ENCODE data around the gene MBD3.
"Not testable (repeated sequence)": the region's sequence is repeated elsewhere in the genome, so short reads cannot be mapped to it uniquely, and the experiment has no call there.

Gene MBD3

DNA sequence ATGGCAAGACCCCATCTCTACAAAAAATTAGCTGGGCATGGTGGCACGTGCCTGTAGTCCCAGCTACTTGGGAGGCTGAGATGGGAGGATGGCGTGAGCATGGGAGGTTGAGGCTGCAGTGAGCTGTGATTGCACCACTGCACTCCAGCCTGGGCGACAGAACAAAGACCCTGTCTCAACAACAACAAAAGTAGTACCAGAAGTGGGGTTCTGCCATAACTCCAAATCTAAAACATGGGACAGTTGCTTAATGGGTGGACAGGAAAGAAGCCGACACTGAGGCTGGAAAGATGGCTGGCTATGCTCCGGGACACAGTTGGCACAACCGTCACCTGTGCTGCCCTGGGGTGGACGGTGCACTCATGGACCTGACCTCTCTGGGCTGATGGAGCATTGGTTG is 57.0 kb downstream of the MBD3 start:
- not testable (repeated sequence) for H3K4me3 Mint-ChIP-seq; H3K27ac Mint-ChIP-seq; H3K4me1 Mint-ChIP-seq; H3K9me3 Mint-ChIP-seq; DNase-seq; H3K36me3 Mint-ChIP-seq (ENCODE audit: low read depth); ATAC-seq
- peaks cover 34% of the 10 kb centered on the region for H3K27me3 Mint-ChIP-seq

DNA sequence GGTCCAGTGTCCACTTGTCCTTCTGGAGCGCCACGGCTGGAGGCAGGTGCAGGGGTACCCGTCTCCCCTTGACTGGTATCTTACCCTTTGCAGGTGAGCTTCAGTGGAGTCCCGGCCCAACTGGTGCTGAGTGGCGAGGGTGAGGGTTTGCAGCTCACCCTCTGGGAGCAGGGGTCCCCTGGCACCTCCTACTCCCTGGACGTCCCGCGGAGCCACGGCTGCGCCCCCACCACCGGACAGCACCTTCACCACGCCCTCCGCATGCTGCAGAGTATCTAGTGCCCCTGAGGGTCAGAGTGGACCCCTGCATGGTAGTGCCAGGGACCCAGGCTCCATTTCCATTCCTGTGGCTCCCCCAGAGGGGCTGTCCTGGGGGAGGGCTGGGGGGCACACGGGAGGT is 57.7 kb downstream of the MBD3 start:
- no peaks in the 10 kb centered on the region for H3K9me3 Mint-ChIP-seq

DNA sequence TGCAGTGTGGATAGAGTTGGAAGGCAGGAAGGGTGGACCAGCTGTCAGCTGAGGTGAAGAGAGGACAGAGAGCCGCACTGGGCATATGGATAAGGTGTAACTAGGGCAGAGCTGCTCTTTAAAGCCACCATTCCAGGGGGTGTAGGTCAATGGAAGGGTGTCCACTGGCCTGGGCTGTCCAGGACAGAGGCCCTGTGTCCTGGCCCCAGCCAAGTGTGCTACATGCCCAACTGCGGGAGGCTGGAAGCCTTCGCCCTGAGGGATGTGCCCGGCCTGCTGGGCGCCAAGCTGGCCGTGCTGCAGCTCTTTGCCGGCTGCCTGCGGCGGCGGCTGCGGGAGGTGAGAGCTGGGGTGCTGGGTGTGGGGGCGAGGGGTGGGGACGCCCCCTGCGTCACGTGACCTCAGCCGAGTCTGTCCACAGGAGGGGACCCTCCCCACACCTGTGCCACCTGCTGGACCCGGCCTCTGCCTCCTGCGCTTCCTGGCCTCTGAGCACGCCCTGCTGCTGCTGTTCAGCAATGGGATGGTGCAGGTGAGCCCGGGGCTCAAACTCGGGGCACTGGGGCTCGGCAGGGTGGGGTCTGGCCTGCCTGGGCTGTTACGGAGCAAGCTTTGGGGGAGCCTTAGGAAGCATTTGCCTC is 59.0 kb downstream of the MBD3 start:
- H3K36me3 Mint-ChIP-seq (ENCODE audit: low read depth) = no peaks in the 10 kb centered on the region
- H3K9me3 Mint-ChIP-seq = no peaks in the 10 kb centered on the region
- no peak overlapping the region for H3K4me3 Mint-ChIP-seq
- DNase-seq = no peak
- H3K4me1 Mint-ChIP-seq = no peaks in the 10 kb centered on the region
- no peak overlapping the region for H3K27ac Mint-ChIP-seq
- ATAC-seq = no peak
- H3K27me3 Mint-ChIP-seq = peaks cover 23% of the 10 kb centered on the region

More for the DNA sequence above, 57.7 kb downstream of the MBD3 start:
- Mint-ChIP-seq H3K27me3 (peaks cover 27% of the 10 kb centered on the region), H3K36me3 (ENCODE audit: low read depth) (no peaks in the 10 kb centered on the region), H3K4me1 (no peaks in the 10 kb centered on the region), H3K4me3 (no peak overlapping the region), H3K27ac (no peak overlapping the region)
- ATAC-seq = no peak
- DNase-seq = no peak

DNA sequence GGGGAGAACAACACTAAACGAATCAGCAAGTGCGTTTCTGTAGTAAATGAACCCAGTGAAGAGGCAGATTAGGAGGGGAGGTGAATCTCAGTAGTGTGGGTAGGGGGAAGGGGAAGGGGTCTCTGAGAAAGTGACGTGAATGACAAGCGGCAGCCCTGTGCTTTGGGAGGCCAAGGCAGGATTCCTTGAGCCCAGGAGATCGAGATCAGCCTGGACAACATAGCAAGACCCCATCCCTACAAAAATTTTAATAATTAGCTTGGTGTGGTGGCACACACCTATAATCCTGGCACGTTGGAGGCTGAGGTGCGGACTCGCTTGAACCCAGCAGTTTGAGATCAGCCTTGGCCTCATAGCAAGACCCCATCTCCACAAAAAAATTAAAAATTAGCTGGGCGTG is 60.7 kb downstream of the MBD3 start:
- ATAC-seq (no peak), DNase-seq (no peak)
- Mint-ChIP-seq H3K36me3 (ENCODE audit: low read depth) (no peaks in the 10 kb centered on the region), H3K27me3 (peaks cover 25% of the 10 kb centered on the region), H3K27ac (no peak overlapping the region), H3K9me3 (no peaks in the 10 kb centered on the region), H3K4me3 (no peak overlapping the region), H3K4me1 (no peaks in the 10 kb centered on the region)

DNA sequence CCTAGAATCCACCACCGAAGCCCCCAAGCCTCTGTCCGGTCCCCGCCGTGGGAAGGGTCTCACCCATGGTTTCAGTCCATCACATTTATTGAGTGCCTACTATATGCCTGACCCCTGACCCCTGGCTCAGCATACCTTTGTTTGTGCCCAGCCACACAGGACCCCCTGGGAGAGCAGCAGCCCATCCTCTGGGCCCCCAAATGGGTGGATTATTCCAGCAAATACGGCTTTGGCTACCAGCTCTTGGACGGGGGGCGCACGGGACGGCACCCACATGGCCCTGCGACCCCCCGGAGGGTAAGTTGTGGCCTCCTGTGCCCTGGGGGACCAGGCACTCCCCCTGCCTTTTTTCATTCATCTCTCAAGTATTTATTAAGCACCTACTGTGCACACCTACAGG is 61.1 kb downstream of the MBD3 start:
- no peak for DNase-seq
- Mint-ChIP-seq H3K27me3 (peaks cover 26% of the 10 kb centered on the region), H3K4me1 (no peaks in the 10 kb centered on the region), H3K9me3 (no peaks in the 10 kb centered on the region), H3K27ac (no peak overlapping the region), H3K4me3 (no peak overlapping the region), H3K36me3 (ENCODE audit: low read depth) (no peaks in the 10 kb centered on the region)
- ATAC-seq = no peak

DNA sequence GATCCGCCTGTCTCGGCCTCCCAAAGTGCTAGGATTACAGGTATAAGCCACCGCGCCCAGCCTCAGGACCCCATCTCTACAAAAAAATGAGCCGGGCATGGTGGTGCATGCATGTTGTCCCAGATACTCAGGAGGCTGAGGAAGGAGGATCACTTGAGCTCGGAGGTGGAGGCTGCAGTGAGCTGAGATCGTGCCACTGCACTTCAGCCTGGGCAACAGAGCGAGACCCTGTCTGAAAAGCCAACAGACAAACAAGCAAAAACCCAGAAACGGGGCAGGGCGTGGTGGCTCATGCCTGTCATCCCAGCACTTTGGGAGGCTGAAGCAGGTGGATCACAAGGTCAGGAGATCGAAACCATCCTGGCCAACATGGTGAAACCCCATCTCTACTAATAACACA is 61.8 kb downstream of the MBD3 start:
- not testable (repeated sequence) for DNase-seq; H3K9me3 Mint-ChIP-seq; ATAC-seq; H3K36me3 Mint-ChIP-seq (ENCODE audit: low read depth); H3K4me1 Mint-ChIP-seq; H3K4me3 Mint-ChIP-seq; H3K27ac Mint-ChIP-seq
- H3K27me3 Mint-ChIP-seq = peaks cover 32% of the 10 kb centered on the region

DNA sequence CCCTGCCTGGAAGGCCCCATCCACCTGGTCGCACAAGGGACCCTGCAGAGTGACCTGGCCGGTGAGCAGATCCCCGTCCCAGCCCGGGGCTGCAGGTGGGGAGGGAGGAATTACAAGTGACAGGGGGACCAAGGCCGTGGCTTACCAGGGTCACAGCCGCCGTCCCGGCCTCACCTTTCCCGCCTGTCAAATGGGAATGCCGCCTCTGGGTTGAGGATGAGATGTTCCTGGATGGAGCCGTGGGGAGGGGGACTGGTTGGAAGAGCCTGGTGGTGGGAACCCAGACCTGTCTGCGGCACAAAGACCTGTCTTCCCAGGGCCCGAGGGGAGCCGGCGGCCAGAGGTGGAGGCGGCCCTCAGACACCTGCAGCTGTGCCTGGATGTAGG is 63.2 kb downstream of the MBD3 start:
- Mint-ChIP-seq H3K36me3 (ENCODE audit: low read depth) (no peaks in the 10 kb centered on the region), H3K9me3 (no peaks in the 10 kb centered on the region), H3K27me3 (peaks cover 32% of the 10 kb centered on the region)

DNA sequence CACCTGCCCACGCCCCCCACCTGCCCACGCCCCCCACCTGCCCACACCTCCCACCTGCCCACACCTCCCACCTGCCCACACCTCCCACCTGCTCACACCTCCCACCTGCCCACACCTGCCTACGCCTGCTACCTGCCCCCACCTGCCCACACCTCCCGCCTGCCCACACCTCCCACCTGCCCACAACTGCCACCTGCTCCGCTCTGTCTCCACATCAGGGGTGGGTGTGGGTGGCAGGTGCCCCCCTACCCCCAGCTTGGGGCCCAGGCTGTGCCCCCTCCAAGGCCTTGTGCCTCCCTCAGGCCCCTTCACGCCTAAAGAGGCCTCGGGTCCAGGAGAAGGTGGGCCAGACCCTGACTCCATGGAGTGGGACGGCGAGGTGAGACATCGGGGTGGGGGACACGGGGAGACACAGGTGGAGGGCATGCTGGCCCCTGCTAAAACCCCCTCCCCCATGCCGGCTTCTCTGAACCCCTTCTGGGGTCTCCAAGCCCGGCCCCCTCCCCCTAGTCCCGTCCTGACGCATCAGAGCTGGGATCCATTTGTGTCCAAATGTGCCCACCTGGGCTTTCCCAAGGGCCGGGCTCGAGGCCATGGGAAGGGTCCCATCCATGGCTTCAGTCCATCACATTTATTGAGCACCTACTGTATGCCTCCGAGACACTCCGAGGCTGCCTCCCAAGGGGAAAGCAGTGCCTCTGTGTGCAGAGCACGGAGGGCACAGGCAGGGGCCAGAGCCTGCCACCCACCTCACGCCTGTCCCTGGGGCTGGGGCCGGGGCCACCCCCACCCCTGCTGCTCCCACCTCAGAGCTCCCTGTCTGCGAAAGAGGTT is 63.9 kb downstream of the MBD3 start:
- H3K9me3 Mint-ChIP-seq = no peaks in the 10 kb centered on the region
- peaks cover 34% of the 10 kb centered on the region for H3K27me3 Mint-ChIP-seq
- DNase-seq (no peak), ATAC-seq (no peak)
- H3K36me3 Mint-ChIP-seq (ENCODE audit: low read depth) = no peaks in the 10 kb centered on the region
- no peak overlapping the region for H3K27ac Mint-ChIP-seq
- H3K4me3 Mint-ChIP-seq = no peak overlapping the region
- H3K4me1 Mint-ChIP-seq = peaks cover 4% of the 10 kb centered on the region

More for the DNA sequence above, 63.2 kb downstream of the MBD3 start:
- ATAC-seq (no peak), DNase-seq (no peak)
- Mint-ChIP-seq H3K4me1 (peaks cover 3% of the 10 kb centered on the region), H3K27ac (no peak overlapping the region), H3K4me3 (no peak overlapping the region)

DNA sequence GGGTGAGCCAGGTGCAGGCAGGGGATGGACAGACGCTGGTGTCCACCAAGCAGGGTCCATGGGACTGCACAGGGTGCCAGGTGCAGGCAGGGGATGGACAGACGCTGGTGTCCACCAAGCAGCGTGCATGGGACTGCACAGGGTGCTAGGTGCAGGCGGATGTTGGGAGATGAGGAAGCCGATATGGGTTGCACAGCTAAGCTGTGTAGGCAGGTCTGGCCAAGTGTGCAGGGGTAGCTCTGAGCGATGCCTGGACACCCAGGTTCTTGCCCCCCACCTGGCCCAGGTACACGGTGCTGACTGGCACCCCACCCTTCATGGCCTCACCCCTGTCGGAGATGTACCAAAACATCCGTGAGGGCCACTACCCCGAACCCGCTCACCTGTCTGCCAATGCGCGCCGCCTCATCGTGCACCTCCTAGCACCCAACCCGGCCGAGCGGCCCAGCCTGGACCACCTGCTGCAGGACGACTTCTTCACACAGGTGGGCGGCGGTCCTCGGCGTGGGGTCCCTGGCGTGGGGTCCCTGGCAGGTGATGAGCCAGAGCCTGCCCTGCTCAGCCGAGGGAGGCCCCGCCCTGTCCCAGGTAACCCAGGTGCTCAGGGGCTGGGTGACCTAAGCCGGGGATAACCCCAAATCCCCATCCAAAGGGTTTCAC is 64.9 kb downstream of the MBD3 start:
- H3K36me3 Mint-ChIP-seq (ENCODE audit: low read depth) = no peaks in the 10 kb centered on the region
- peaks cover 37% of the 10 kb centered on the region for H3K27me3 Mint-ChIP-seq
- H3K4me3 Mint-ChIP-seq = no peak overlapping the region
- no peak overlapping the region for H3K27ac Mint-ChIP-seq
- H3K4me1 Mint-ChIP-seq = peaks cover 4% of the 10 kb centered on the region
- no peaks in the 10 kb centered on the region for H3K9me3 Mint-ChIP-seq
- ATAC-seq = no peak
- DNase-seq = no peak

DNA sequence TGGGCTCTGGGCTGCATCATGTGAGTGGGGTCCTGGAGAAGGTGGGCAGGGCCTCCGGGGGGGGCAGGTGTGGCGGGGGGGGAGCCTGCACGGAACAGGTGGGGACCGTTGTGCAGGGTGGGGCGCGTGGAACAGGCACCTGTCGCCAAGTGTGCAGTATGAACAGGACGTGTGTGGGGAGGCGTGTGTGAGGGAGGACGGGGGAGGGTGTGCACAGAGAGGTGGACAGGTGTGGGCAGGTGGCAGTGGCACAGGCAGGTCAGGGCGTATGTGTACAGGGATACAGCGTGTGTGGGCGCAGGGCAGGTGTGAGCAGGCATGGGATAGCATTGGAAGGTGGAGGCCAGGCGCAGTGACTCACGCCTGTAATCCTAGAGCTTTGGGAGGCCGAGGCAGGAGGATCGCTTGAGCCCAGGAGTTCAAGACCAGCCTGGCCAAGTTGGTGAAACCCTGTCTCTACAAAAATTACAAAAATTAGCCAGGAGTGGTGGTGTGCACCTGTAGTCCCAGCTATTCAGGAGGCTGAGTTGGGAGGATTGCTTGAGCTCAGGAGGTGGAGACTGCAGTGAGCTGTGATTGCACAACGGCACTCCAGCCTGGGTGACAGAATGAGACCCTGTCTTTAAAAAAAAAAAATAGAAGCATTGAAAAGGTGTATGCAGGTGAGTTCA is 65.6 kb downstream of the MBD3 start:
- DNase-seq = no peak
- Mint-ChIP-seq H3K36me3 (ENCODE audit: low read depth) (no peaks in the 10 kb centered on the region), H3K4me1 (peaks cover 4% of the 10 kb centered on the region), H3K4me3 (no peak overlapping the region), H3K27me3 (peaks cover 37% of the 10 kb centered on the region), H3K27ac (no peak overlapping the region), H3K9me3 (no peaks in the 10 kb centered on the region)
- ATAC-seq = no peak

DNA sequence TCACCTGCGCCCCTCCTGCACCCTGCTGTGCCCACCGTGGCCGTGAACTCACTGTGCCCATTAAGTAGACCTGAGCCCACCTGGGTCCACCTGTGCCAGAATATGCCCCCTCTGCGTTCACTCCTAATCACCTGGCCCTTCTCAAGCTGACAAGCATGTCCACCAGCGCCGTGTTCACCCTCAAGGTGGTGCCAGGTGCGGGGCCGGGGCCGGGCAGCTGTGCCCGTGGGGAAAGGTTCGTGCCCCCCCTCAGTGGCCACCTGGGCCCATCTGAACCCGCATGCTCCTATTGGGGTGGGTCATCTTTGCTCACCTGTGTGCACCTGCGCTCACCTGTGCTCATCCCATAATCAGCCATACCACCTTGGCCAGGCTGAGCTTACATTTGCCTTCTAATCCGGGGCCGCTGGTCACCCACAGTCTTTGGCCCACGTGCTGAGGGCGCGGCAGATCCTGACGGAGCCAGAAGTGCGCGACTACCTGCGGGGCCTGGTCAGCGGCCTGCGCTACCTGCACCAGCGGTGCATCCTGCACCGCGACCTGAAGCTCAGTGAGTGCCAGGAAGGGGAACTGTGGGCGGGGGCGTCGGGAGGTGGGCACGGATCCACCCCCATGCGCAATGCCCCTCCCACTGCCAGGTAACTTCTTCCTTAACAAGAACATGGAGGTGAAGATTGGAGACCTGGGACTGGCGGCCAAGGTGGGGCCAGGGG is 66.4 kb downstream of the MBD3 start:
- DNase-seq (no peak), ATAC-seq (no peak)
- Mint-ChIP-seq H3K36me3 (ENCODE audit: low read depth) (no peaks in the 10 kb centered on the region), H3K27me3 (peaks cover 35% of the 10 kb centered on the region), H3K4me1 (peaks cover 4% of the 10 kb centered on the region), H3K27ac (no peak overlapping the region), H3K4me3 (no peak overlapping the region), H3K9me3 (no peaks in the 10 kb centered on the region)

DNA sequence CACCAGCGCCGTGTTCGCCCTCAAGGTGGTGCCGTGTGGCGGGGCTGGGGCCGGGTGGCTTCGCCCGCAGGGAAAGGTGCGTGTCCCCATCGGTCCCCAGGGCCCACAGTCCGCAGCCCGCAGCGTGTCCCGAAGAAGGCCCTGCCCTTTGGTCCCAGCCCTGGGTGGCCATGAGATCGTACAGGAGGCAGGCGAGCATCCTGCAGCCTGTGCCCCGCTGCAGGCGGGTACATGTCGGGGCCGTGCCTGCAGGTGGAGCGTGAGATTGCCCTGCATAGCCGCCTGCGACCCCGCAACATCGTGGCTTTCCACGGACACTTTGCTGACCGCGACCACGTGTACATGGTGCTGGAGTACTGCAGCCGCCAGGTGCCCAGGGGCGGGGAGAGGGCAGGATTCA is 67.3 kb downstream of the MBD3 start:
- H3K27me3 Mint-ChIP-seq = peaks cover 33% of the 10 kb centered on the region
- no peak for ATAC-seq
- peaks cover 4% of the 10 kb centered on the region for H3K4me1 Mint-ChIP-seq

DNA sequence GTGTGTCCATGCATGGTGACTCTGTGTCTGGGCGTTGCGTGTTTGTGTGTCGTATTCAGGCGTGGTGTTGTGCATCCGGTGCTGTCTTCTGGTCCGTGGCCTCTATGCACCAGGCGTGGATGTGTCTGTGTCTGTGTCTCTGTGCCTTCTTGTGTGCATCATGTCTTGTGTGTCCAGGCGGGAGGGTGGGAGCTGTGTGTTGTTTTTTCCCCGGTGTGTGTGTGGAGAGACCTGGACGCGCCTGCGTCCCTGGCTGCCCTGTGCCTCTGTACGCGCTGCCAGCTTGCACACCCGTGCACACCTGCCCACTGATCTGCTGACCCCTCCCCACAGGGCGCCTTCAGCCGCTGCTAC is 67.7 kb downstream of the MBD3 start:
- DNase-seq (no peak), ATAC-seq (no peak)
- H3K4me1 Mint-ChIP-seq = peaks cover 4% of the 10 kb centered on the region
- H3K27ac Mint-ChIP-seq = no peak overlapping the region
- no peaks in the 10 kb centered on the region for H3K9me3 Mint-ChIP-seq
- H3K4me3 Mint-ChIP-seq = no peak overlapping the region
- no peaks in the 10 kb centered on the region for H3K36me3 Mint-ChIP-seq (ENCODE audit: low read depth)
- H3K27me3 Mint-ChIP-seq = peaks cover 33% of the 10 kb centered on the region

More for the DNA sequence above, 67.3 kb downstream of the MBD3 start:
- Mint-ChIP-seq H3K9me3 (no peaks in the 10 kb centered on the region), H3K27ac (no peak overlapping the region), H3K36me3 (ENCODE audit: low read depth) (no peaks in the 10 kb centered on the region), H3K4me3 (no peak overlapping the region)
- DNase-seq = no peak

DNA sequence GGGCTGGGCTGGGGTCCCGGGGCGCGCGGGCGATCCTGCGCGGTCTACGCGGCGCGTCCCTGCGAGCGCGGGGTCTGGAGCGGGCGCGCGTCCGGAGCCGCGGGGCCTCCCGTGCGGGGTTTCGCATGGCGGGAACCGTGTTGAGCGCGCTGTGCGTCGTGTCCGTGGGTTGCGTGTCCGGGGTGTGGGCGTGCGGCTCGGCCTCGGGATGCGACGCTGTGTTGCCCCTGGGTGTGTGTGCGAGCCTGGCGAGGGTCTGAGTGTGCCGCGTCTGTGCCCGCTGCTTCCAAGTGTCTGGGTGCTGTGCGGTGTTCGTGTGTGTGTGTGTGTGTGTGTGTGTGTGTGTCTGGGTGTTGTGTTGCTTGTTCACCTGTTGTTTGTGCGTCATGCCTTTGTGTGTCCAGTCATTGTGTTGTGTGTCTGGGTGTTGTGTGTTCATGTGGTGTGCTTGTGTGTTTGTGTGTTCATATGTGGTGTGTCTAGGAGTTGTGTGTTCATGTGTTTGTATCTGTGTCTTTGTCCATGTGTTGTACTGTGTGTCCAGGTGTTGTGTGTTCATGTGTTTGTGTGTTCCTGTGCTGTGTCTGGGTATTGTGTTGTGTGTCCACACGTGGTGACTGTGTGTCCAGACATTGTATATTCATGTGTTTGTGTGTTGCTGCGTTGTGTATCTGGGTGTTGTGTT is 68.2 kb downstream of the MBD3 start:
- Mint-ChIP-seq H3K27me3 (peaks cover 33% of the 10 kb centered on the region), H3K36me3 (ENCODE audit: low read depth) (no peaks in the 10 kb centered on the region), H3K4me3 (no peak overlapping the region), H3K27ac (no peak overlapping the region), H3K4me1 (peaks cover 4% of the 10 kb centered on the region), H3K9me3 (no peaks in the 10 kb centered on the region)
- no peak for ATAC-seq
- no peak for DNase-seq
